ENCODE measurements around the gene ZP3. TPM values are rescaled to one million over a fixed set of nuclear protein-coding genes. Genes with fewer than 3 reads are reported as not detected.
"Not testable (repeated sequence)": the region's sequence is repeated elsewhere in the genome, so short reads cannot be mapped to it uniquely, and the experiment has no call there.

ZP3 gene
- polyA plus RNA-seq, 3 donors: 4.3 to 12.1 (median 10.4) TPM

DNA sequence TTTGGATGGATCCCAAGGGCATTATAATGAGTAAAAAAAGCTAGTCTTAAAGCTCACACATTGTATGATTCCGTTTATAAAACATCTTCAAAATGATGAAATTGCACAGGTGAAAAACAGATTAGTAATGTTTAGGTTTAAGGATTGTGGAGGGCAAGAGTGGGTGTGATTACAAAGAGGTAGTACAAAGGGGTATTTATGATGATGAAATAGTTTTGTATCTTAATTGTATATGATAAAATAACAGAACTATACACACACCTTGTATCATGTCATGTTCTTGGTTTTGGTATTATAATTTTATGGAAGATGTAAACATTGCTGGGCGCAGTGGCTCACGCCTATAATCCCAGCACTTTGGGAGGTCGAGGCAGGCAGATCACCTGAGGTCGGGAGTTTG lies 12.5 kb upstream of the ZP3 start:
- H3K9me3 Mint-ChIP-seq: no peaks in the 10 kb centered on the region
- H3K27me3 Mint-ChIP-seq (ENCODE audit: low read depth in 3 of 3): peaks cover 0 to 4% (median 0%) of the 10 kb centered on the region in 3 donors
- Histone ChIP-seq H3K4me2 (replicated peaks; ENCODE audit: extremely low read depth, low read length, poor library complexity, severe bottlenecking) (no peak overlapping the region), H3K9ac (ENCODE audit: insufficient read depth, low read length, poor library complexity, severe bottlenecking) (no peak overlapping the region), H4K20me1 (ENCODE audit: insufficient read depth, low read length) (no peaks in the 10 kb centered on the region), H3K27ac (ENCODE audit: low read depth in 1 of 2, low read length in 2 of 2) (no peak overlapping the region), H3K27me3 (ENCODE audit: control insufficient read depth in 2 of 2, insufficient read depth in 2 of 2, low read length in 2 of 2) (no peaks in the 10 kb centered on the region), H3K4me3 (replicated peaks in 1 of 3; ENCODE audit: low read depth in 2 of 3, low read length in 3 of 3) (no peak overlapping the region), H3K79me2 (ENCODE audit: insufficient read depth, low read length) (no peaks in the 10 kb centered on the region), H3K4me1 (ENCODE audit: control insufficient read depth in 1 of 2, insufficient read depth in 2 of 2, low read length in 2 of 2) (peaks cover 9 to 23% of the 10 kb centered on the region in 2 donors), H3K36me3 (replicated peaks in 1 of 2; ENCODE audit: control insufficient read depth in 1 of 2, insufficient read depth in 2 of 2, low read length in 2 of 2) (no peaks in the 10 kb centered on the region), H2AFZ (ENCODE audit: insufficient read depth, low read depth, low read length, poor library complexity, severe bottlenecking) (no peak overlapping the region), H3K9me3 (replicated peaks in 1 of 2; ENCODE audit: control insufficient read depth in 1 of 2, insufficient read depth in 1 of 2, low read length in 2 of 2) (no peaks in the 10 kb centered on the region)
- no peak for TF ChIP-seq CTCF (IDR thresholded peaks at IDR 0.05)
- peaks cover 26% of the 10 kb centered on the region for H3K4me1 Mint-ChIP-seq
- H3K27ac Mint-ChIP-seq: peak overlapping the region in 1 of 7 donors; percentile 46
- no CpG with 5 or more reads among the region's 5 CpGs for WGBS (ENCODE audit: insufficient coverage)
- H3K4me3 Mint-ChIP-seq: no peak overlapping the region
- DNase-seq: no peak
- H3K36me3 Mint-ChIP-seq: peaks cover 6 to 7% of the 10 kb centered on the region in 2 donors
- intact Hi-C loops (cut with micrococcal nuclease): no loop called here

- peaks cover 22 to 32% of the 10 kb centered on the region in 2 donors for H3K4me1 ChIP-seq (ENCODE audit: control insufficient read depth in 1 of 2, insufficient read depth in 2 of 2, low read length in 2 of 2)
- 100% methylated on average over 5 of the region's 10 CpGs for WGBS (ENCODE audit: insufficient coverage)
- Mint-ChIP-seq H3K27ac (peak overlapping the region in 1 of 7 donors; percentile 68), H3K4me1 (peaks cover 37% of the 10 kb centered on the region)
- H3K4me2 ChIP-seq (replicated peaks; ENCODE audit: extremely low read depth, low read length, poor library complexity, severe bottlenecking); H3K9ac ChIP-seq (ENCODE audit: insufficient read depth, low read length, poor library complexity, severe bottlenecking); H3K79me2 ChIP-seq (ENCODE audit: insufficient read depth, low read length); H3K9me3 ChIP-seq (replicated peaks in 1 of 2; ENCODE audit: control insufficient read depth in 1 of 2, insufficient read depth in 1 of 2, low read length in 2 of 2); H3K27ac ChIP-seq (ENCODE audit: low read depth in 1 of 2, low read length in 2 of 2); intact Hi-C loops (cut with micrococcal nuclease); H3K27me3 Mint-ChIP-seq (ENCODE audit: low read depth in 3 of 3); H4K20me1 ChIP-seq (ENCODE audit: insufficient read depth, low read length); H3K27me3 ChIP-seq (ENCODE audit: control insufficient read depth in 2 of 2, insufficient read depth in 2 of 2, low read length in 2 of 2); H3K36me3 Mint-ChIP-seq; DNase-seq; H3K9me3 Mint-ChIP-seq; H3K4me3 Mint-ChIP-seq; H3K36me3 ChIP-seq (replicated peaks in 1 of 2; ENCODE audit: control insufficient read depth in 1 of 2, insufficient read depth in 2 of 2, low read length in 2 of 2); H3K4me3 ChIP-seq (replicated peaks in 1 of 3; ENCODE audit: low read depth in 2 of 3, low read length in 3 of 3); H2AFZ ChIP-seq (ENCODE audit: insufficient read depth, low read depth, low read length, poor library complexity, severe bottlenecking): not testable (repeated sequence)
Observed at GRCh38 chr7:76417654-76418310, 7.0 kb upstream of the ZP3 start.

DNA sequence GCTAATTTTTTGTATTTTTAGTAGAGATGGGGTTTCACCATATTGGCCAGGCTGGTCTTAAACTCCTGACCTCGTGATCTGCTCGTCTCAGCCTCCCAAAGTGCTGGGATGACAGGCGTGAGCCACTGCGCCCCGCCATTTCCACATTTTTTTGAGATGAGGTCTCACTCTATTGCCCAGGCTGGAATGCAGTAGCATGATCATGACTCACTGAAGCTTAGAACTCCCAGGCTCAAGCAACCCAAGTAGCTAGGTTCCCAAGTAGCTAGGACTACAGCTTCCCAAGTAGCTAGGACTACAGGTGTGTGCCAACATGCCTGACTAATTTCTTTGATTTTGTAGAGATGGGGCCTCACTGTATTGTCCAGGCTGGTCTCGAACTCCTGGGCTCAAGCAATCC lies 3.7 kb upstream of the ZP3 start:
- 76% methylated on average over 5 of the region's 6 CpGs for WGBS (ENCODE audit: insufficient coverage)
- intact Hi-C loops (cut with micrococcal nuclease); H3K9me3 ChIP-seq (replicated peaks in 1 of 2; ENCODE audit: control insufficient read depth in 1 of 2, insufficient read depth in 1 of 2, low read length in 2 of 2); H3K27me3 ChIP-seq (ENCODE audit: control insufficient read depth in 2 of 2, insufficient read depth in 2 of 2, low read length in 2 of 2); H3K9me3 Mint-ChIP-seq; H3K9ac ChIP-seq (ENCODE audit: insufficient read depth, low read length, poor library complexity, severe bottlenecking); H3K79me2 ChIP-seq (ENCODE audit: insufficient read depth, low read length); H3K36me3 Mint-ChIP-seq; H3K36me3 ChIP-seq (replicated peaks in 1 of 2; ENCODE audit: control insufficient read depth in 1 of 2, insufficient read depth in 2 of 2, low read length in 2 of 2); H2AFZ ChIP-seq (ENCODE audit: insufficient read depth, low read depth, low read length, poor library complexity, severe bottlenecking); H3K4me2 ChIP-seq (replicated peaks; ENCODE audit: extremely low read depth, low read length, poor library complexity, severe bottlenecking); H3K27ac ChIP-seq (ENCODE audit: low read depth in 1 of 2, low read length in 2 of 2); H4K20me1 ChIP-seq (ENCODE audit: insufficient read depth, low read length); H3K4me3 ChIP-seq (replicated peaks in 1 of 3; ENCODE audit: low read depth in 2 of 3, low read length in 3 of 3); H3K4me3 Mint-ChIP-seq: not testable (repeated sequence)
- peaks cover 39% of the 10 kb centered on the region for H3K4me1 Mint-ChIP-seq
- peak overlapping the region in 1 of 7 donors; percentile 25 for H3K27ac Mint-ChIP-seq
- peaks cover 3 to 10% (median 6%) of the 10 kb centered on the region in 3 donors for H3K27me3 Mint-ChIP-seq (ENCODE audit: low read depth in 3 of 3)
- DNase-seq: peak in 2 of 3 donors; percentile 16 to 38
- peaks cover 19 to 26% of the 10 kb centered on the region in 2 donors for H3K4me1 ChIP-seq (ENCODE audit: control insufficient read depth in 1 of 2, insufficient read depth in 2 of 2, low read length in 2 of 2)
